ENCODE results near the gene ARL13B. TPM values are rescaled to one million over a fixed set of nuclear protein-coding genes. Genes with fewer than 3 reads are reported as not detected.

ARL13B gene
- total RNA-seq, 1 experiment from 2014 or later, result 18.4 TPM

- no peaks in the 10 kb centered on the region for H3K27me3 ChIP-seq (replicated peaks; ENCODE audit: insufficient read depth, low read depth, low read length, poor library complexity)
- peaks cover 6% of the 10 kb centered on the region for H3K4me1 ChIP-seq (ENCODE audit: insufficient read depth, low read length, poor library complexity, severe bottlenecking)
- H3K36me3 ChIP-seq (ENCODE audit: insufficient read depth, low read length, poor library complexity, severe bottlenecking), result no peaks in the 10 kb centered on the region
- BruUV-seq (replicated peaks), result no TSS peak
- H3K4me3 ChIP-seq (ENCODE audit: low read depth, low read length, poor library complexity, severe bottlenecking), result no peak overlapping the region
- ChIA-PET POLR2A (ENCODE audit: low non-redundant PET) (no interaction called here), CTCF (no interaction called here)
- intact Hi-C loops (cut with micrococcal nuclease; ENCODE audit: unreplicated experiment), result no loop called here
- no peaks in the 10 kb centered on the region for H3K9me3 ChIP-seq (ENCODE audit: low read depth, low read length, poor library complexity, severe bottlenecking)
- H3K27ac ChIP-seq (ENCODE audit: low read depth, low read length, poor library complexity, severe bottlenecking), result no peak overlapping the region
- DNase-seq (ENCODE audit: low spot score), result no peak
- no peak for TF ChIP-seq EZH2 (IDR thresholded peaks at IDR 0.05; ENCODE audit: borderline replicate concordance, low read depth, low read length, poor library complexity, severe bottlenecking)
- TF ChIP-seq, protein P1, sequence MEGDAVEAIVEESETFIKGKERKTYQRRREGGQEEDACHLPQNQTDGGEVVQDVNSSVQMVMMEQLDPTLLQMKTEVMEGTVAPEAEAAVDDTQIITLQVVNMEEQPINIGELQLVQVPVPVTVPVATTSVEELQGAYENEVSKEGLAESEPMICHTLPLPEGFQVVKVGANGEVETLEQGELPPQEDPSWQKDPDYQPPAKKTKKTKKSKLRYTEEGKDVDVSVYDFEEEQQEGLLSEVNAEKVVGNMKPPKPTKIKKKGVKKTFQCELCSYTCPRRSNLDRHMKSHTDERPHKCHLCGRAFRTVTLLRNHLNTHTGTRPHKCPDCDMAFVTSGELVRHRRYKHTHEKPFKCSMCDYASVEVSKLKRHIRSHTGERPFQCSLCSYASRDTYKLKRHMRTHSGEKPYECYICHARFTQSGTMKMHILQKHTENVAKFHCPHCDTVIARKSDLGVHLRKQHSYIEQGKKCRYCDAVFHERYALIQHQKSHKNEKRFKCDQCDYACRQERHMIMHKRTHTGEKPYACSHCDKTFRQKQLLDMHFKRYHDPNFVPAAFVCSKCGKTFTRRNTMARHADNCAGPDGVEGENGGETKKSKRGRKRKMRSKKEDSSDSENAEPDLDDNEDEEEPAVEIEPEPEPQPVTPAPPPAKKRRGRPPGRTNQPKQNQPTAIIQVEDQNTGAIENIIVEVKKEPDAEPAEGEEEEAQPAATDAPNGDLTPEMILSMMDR (conservative IDR thresholded peaks at IDR 0.05; ENCODE audit: low read depth, low read length), result no peak
These were observed 22.0 kb downstream of the ARL13B start for GRCh38 chr3:94001827-94002495.

DNA sequence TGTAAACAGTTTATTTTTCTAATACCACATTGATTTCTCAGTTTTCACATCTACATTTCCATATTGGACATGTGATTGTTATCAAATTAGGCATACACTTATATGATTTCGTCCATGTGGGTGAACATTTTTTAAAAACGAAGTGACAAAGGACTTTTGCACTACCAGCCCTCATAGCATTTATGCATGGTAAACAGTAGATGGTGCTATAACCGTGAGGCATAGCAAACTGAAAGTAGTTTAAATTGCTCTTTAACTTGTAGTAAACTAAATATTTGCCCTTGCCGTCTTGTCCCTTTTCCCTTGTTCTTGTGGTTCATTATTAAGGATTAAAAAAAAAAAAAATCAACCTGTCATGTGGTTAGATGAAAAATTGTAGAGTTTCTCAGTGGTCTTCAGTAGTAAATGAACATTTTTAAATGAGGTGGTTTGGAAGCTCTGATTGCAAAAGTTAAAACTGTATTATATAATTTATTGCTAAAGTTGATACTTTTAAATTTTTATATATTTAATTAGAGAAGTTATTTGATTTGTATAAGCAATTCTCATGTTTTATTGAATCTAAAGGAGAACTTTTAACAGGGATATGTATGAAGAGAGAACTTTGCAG is 24.5 kb downstream of the ARL13B start:
- peaks cover 16% of the 10 kb centered on the region for H3K4me1 ChIP-seq (ENCODE audit: insufficient read depth, low read length, poor library complexity, severe bottlenecking)
- H3K27me3 ChIP-seq (replicated peaks; ENCODE audit: insufficient read depth, low read depth, low read length, poor library complexity), result no peaks in the 10 kb centered on the region
- ChIA-PET CTCF (interaction anchor here (1.0 kb wide), 1 partner anchor 65 kb away, joined by 5 read pairs; no protein-coding TSS in a partner anchor), POLR2A (ENCODE audit: low non-redundant PET) (no interaction called here)
- H3K27ac ChIP-seq (ENCODE audit: low read depth, low read length, poor library complexity, severe bottlenecking), result no peak overlapping the region
- H3K4me3 ChIP-seq (ENCODE audit: low read depth, low read length, poor library complexity, severe bottlenecking), result no peak overlapping the region
- no peaks in the 10 kb centered on the region for H3K36me3 ChIP-seq (ENCODE audit: insufficient read depth, low read length, poor library complexity, severe bottlenecking)
- intact Hi-C loops (cut with micrococcal nuclease; ENCODE audit: unreplicated experiment), result loop anchor here (2.0 kb wide), 1 partner anchor 58 kb away; the partner anchor contains the start of genes DHFR2 and NSUN3
- no peaks in the 10 kb centered on the region for H3K9me3 ChIP-seq (ENCODE audit: low read depth, low read length, poor library complexity, severe bottlenecking)
- no TSS peak for BruUV-seq (replicated peaks)
- TF ChIP-seq, protein P1 (conservative IDR thresholded peaks at IDR 0.05; ENCODE audit: low read depth, low read length), result peak; percentile 92
- no peak for TF ChIP-seq EZH2 (IDR thresholded peaks at IDR 0.05; ENCODE audit: borderline replicate concordance, low read depth, low read length, poor library complexity, severe bottlenecking)
- peak; percentile 79 for DNase-seq (ENCODE audit: low spot score)

DNA sequence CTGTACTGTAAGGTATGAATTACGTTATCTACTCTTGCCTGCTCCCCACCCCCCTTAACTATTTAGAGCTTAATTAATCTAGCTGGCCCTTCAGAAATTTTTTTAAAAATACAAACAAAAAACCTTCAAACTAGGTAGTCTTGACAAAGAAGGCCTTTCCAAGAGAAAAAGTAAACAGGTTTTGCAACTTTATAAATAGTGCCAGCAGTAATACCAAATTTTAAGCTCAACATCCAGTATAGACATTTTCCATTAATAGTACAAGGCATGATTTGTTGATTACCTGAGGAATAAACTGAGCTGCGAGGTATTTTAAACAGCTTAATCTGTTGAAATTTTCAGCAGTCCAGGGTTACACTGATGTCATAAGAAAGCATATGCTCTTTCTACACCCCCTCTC is 28.3 kb downstream of the ARL13B start:
- no peak overlapping the region for H3K4me3 ChIP-seq (ENCODE audit: low read depth, low read length, poor library complexity, severe bottlenecking)
- ChIA-PET CTCF (no interaction called here), POLR2A (ENCODE audit: low non-redundant PET) (no interaction called here)
- H3K27me3 ChIP-seq (replicated peaks; ENCODE audit: insufficient read depth, low read depth, low read length, poor library complexity), result no peaks in the 10 kb centered on the region
- no peaks in the 10 kb centered on the region for H3K36me3 ChIP-seq (ENCODE audit: insufficient read depth, low read length, poor library complexity, severe bottlenecking)
- no peaks in the 10 kb centered on the region for H3K9me3 ChIP-seq (ENCODE audit: low read depth, low read length, poor library complexity, severe bottlenecking)
- no TSS peak for BruUV-seq (replicated peaks)
- DNase-seq (ENCODE audit: low spot score), result no peak
- no peak overlapping the region for H3K27ac ChIP-seq (ENCODE audit: low read depth, low read length, poor library complexity, severe bottlenecking)
- intact Hi-C loops (cut with micrococcal nuclease; ENCODE audit: unreplicated experiment), result no loop called here
- TF ChIP-seq, protein P1 (conservative IDR thresholded peaks at IDR 0.05; ENCODE audit: low read depth, low read length), result no peak
- TF ChIP-seq EZH2 (IDR thresholded peaks at IDR 0.05; ENCODE audit: borderline replicate concordance, low read depth, low read length, poor library complexity, severe bottlenecking), result no peak
- H3K4me1 ChIP-seq (ENCODE audit: insufficient read depth, low read length, poor library complexity, severe bottlenecking), result peaks cover 13% of the 10 kb centered on the region

All from A673 (cell line).